HEK293 (cell line): Measurements from ENCODE around the gene SEMA4D.

ENCODE experiments used
- BCL11B ChIP-seq: fragments of 450-650 bp; formaldehyde crosslinking; IDR thresholded peaks from 2 replicates; pipeline ENCODE4 v1.5.1; 2016; ENCODE audit warnings: low read depth, missing biosample characterization, missing genetic modification characterization
- GFI1B ChIP-seq: fragments of 450-650 bp; formaldehyde crosslinking; IDR thresholded peaks from 2 replicates; pipeline ENCODE4 v1.5.1; 2016; ENCODE audit warnings: missing biosample characterization, missing genetic modification characterization
- GLIS1 ChIP-seq: fragments of 450-650 bp; formaldehyde crosslinking; IDR thresholded peaks from 2 replicates; pipeline ENCODE4 v1.5.1; 2016; ENCODE audit warnings: missing biosample characterization, missing genetic modification characterization
- HOXD13 ChIP-seq: sonication (generic); formaldehyde crosslinking; IDR thresholded peaks from 2 replicates; pipeline ENCODE4 v1.8.0; 2022; ENCODE audit warnings: missing genetic modification reagents, borderline replicate concordance
- KLF10 ChIP-seq: fragments of 450-650 bp; IDR thresholded peaks from 2 replicates; pipeline ENCODE4 v1.5.1; 2018; ENCODE audit warnings: missing biosample characterization, mild to moderate bottlenecking, missing genetic modification characterization
- MEIS1 ChIP-seq: sonication (generic); formaldehyde crosslinking; IDR thresholded peaks from 2 replicates; pipeline ENCODE4 v1.8.1; 2022; ENCODE audit warnings: missing genetic modification reagents, mild to moderate bottlenecking, borderline replicate concordance
- RBAK ChIP-seq: fragments of 450-650 bp; formaldehyde crosslinking; IDR thresholded peaks from 2 replicates; pipeline ENCODE4 v1.5.1; 2016; ENCODE audit warnings: missing biosample characterization, missing genetic modification characterization
- SALL2 ChIP-seq: fragments of 450-650 bp; formaldehyde crosslinking; IDR thresholded peaks from 2 replicates; pipeline ENCODE4 v1.5.0; 2017; ENCODE audit warnings: missing biosample characterization, mild to moderate bottlenecking, missing genetic modification characterization, borderline replicate concordance
- SCRT2 ChIP-seq: fragments of 450-650 bp; formaldehyde crosslinking; IDR thresholded peaks from 2 replicates; pipeline ENCODE4 v1.5.1; 2016; ENCODE audit warnings: missing biosample characterization, missing genetic modification characterization
- YY2 ChIP-seq: fragments of 450-650 bp; formaldehyde crosslinking; IDR thresholded peaks from 2 replicates; pipeline ENCODE4 v1.5.1; 2016; ENCODE audit warnings: missing biosample characterization, missing genetic modification characterization
- ZBTB1 ChIP-seq: fragments of 450-650 bp; formaldehyde crosslinking; IDR thresholded peaks from 2 replicates; pipeline ENCODE4 v1.5.1; 2016; ENCODE audit warnings: missing biosample characterization, missing genetic modification characterization
- ZFP37 ChIP-seq: fragments of 450-650 bp; formaldehyde crosslinking; IDR thresholded peaks from 2 replicates; pipeline ENCODE4 v1.5.1; 2016; ENCODE audit warnings: missing biosample characterization, missing genetic modification characterization
- ZFP41 ChIP-seq: fragments of 450-650 bp; formaldehyde crosslinking; IDR thresholded peaks from 2 replicates; pipeline ENCODE4 v1.5.1; 2016; ENCODE audit warnings: missing biosample characterization, missing genetic modification characterization, borderline replicate concordance
- ZNF157 ChIP-seq: fragments of 450-650 bp; formaldehyde crosslinking; IDR thresholded peaks from 2 replicates; pipeline ENCODE4 v1.5.1; 2016; ENCODE audit warnings: missing biosample characterization, missing genetic modification characterization
- ZNF214 ChIP-seq: fragments of 450-650 bp; formaldehyde crosslinking; IDR thresholded peaks from 2 replicates; pipeline ENCODE4 v1.5.1; 2017; ENCODE audit warnings: missing biosample characterization, mild to moderate bottlenecking, missing genetic modification characterization, borderline replicate concordance
- ZNF266 ChIP-seq: fragments of 450-650 bp; formaldehyde crosslinking; IDR thresholded peaks from 2 replicates; pipeline ENCODE4 v1.5.1; 2016; ENCODE audit warnings: missing biosample characterization, missing genetic modification characterization, low read depth
- ZNF37A ChIP-seq: fragments of 450-650 bp; IDR thresholded peaks from 2 replicates; pipeline ENCODE4 v1.5.1; 2018; ENCODE audit warnings: missing biosample characterization, missing genetic modification characterization
- ZNF416 ChIP-seq: fragments of 450-650 bp; formaldehyde crosslinking; IDR thresholded peaks from 2 replicates; pipeline ENCODE4 v1.5.1; 2016; ENCODE audit warnings: missing biosample characterization, missing genetic modification characterization
- ZNF473 ChIP-seq: fragments of 450-650 bp; formaldehyde crosslinking; IDR thresholded peaks from 2 replicates; pipeline ENCODE4 v1.5.1; 2017; ENCODE audit warnings: missing biosample characterization, missing genetic modification characterization
- ZNF501 ChIP-seq: fragments of 450-650 bp; formaldehyde crosslinking; IDR thresholded peaks from 2 replicates; pipeline ENCODE4 v1.5.1; 2016; ENCODE audit warnings: missing biosample characterization, missing genetic modification characterization
- ZNF548 ChIP-seq: fragments of 450-650 bp; formaldehyde crosslinking; IDR thresholded peaks from 2 replicates; pipeline ENCODE4 v1.5.1; 2016; ENCODE audit warnings: missing biosample characterization, missing genetic modification characterization
- ZNF585B ChIP-seq: fragments of 450-650 bp; formaldehyde crosslinking; IDR thresholded peaks from 2 replicates; pipeline ENCODE4 v1.5.1; 2016; ENCODE audit warnings: missing biosample characterization, missing genetic modification characterization
- ZNF658 ChIP-seq: fragments of 450-650 bp; formaldehyde crosslinking; IDR thresholded peaks from 2 replicates; pipeline ENCODE4; 2016; ENCODE audit warnings: missing biosample characterization, missing genetic modification characterization
- ZNF664 ChIP-seq: fragments of 450-650 bp; formaldehyde crosslinking; IDR thresholded peaks from 2 replicates; pipeline ENCODE4 v1.5.1; 2016; ENCODE audit warnings: missing biosample characterization, missing genetic modification characterization
- ZNF670 ChIP-seq: fragments of 450-650 bp; formaldehyde crosslinking; IDR thresholded peaks from 2 replicates; pipeline ENCODE4 v1.5.1; 2016; ENCODE audit warnings: missing biosample characterization, missing genetic modification characterization, low read depth
- ZNF707 ChIP-seq: fragments of 450-650 bp; formaldehyde crosslinking; IDR thresholded peaks from 2 replicates; pipeline ENCODE4 v1.5.1; 2016; ENCODE audit warnings: missing biosample characterization, missing genetic modification characterization
- TF ChIP-seq, protein P1 (sequence below): fragments of 450-650 bp; formaldehyde crosslinking; optimal IDR thresholded peaks from 2 replicates; pipeline ENCODE3; 2016; ENCODE audit warnings: missing biosample characterization, mild to moderate bottlenecking, missing genetic modification characterization
- TF ChIP-seq, protein P2 (sequence below): fragments of 450-650 bp; formaldehyde crosslinking; IDR thresholded peaks from 2 replicates; pipeline ENCODE4 v1.5.1; 2016; ENCODE audit warnings: missing biosample characterization, missing genetic modification characterization
- TF ChIP-seq, protein P3 (sequence below): fragments of 450-650 bp; formaldehyde crosslinking; IDR thresholded peaks from 2 replicates; pipeline ENCODE4 v1.5.1; 2016; ENCODE audit warnings: missing biosample characterization, missing genetic modification characterization
- TF ChIP-seq, protein P4 (sequence below): fragments of 450-650 bp; formaldehyde crosslinking; IDR thresholded peaks from 2 replicates; pipeline ENCODE4 v1.5.1; 2017; ENCODE audit warnings: missing biosample characterization, missing genetic modification characterization
- TF ChIP-seq, protein P5 (sequence below): fragments of 450-650 bp; formaldehyde crosslinking; IDR thresholded peaks from 2 replicates; pipeline ENCODE4; 2016; ENCODE audit warnings: missing biosample characterization, missing genetic modification characterization
- TF ChIP-seq, protein P6 (sequence below): fragments of 450-650 bp; formaldehyde crosslinking; IDR thresholded peaks from 2 replicates; pipeline ENCODE4 v1.5.1; 2016; ENCODE audit warnings: missing biosample characterization, missing genetic modification characterization

The SEMA4D gene

DNA sequence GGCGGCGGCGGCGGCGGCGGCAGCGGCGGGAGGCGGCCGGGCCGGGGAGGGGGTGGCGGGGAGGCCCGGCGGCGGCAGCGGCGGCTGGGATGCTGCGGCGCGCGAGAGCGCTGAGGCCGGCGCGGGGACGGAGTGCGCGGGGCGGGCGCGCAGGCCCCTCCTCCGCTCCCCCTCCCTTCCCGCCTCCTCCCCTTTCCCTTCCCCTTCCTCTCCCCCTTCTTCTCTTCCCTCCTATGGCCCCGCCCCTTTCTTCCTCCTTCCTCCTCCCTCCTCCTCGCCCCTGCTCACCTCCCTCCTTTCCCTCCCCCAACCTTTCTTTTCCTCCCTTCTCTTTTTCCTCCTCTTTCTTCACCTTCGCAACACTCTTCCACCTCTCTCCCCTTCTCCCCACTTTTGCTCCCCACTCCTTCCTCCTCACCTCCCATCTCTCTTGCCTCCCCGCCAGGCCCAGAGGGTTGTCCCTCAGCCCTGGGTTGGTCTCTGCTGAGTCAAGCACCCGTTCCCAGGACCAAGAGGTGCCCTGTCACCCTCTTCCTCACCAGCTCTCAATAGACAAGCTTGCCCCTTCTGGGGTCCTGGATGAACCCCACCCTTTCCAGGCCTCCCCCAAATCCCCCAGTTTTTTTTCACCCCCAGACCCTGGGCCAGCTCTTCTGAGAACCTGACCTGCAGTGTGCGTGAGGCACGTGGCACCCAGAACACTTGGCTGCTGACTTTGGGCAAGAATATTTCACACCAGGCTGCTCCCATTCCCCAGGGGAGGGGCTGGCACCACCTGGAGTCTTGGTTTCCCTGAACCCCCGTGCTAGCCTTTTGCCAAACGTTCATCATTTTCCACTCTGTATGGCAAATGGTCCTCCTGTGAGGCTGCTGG is at the start of gene SEMA4D (continued):
- TF ChIP-seq, protein P1, sequence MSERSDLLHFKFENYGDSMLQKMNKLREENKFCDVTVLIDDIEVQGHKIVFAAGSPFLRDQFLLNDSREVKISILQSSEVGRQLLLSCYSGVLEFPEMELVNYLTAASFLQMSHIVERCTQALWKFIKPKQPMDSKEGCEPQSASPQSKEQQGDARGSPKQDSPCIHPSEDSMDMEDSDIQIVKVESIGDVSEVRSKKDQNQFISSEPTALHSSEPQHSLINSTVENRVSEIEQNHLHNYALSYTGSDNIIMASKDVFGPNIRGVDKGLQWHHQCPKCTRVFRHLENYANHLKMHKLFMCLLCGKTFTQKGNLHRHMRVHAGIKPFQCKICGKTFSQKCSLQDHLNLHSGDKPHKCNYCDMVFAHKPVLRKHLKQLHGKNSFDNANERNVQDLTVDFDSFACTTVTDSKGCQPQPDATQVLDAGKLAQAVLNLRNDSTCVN (tag by site-specific recombination): peak; percentile 22
- no peak for TF ChIP-seq SALL2 (tag by site-specific recombination)
- no peak for TF ChIP-seq ZNF266 (tag by site-specific recombination)
- TF ChIP-seq RBAK (tag by site-specific recombination): no peak
- no peak for TF ChIP-seq SCRT2 (tag by site-specific recombination)
- TF ChIP-seq ZNF501: no peak
- no peak for TF ChIP-seq ZNF548 (tag by site-specific recombination)
- no peak for TF ChIP-seq GFI1B
- no peak for TF ChIP-seq ZFP37
- TF ChIP-seq ZFP41 (tag by site-specific recombination): no peak
- TF ChIP-seq MEIS1 (CRISPR knock-in tag): no peak
- no peak for TF ChIP-seq ZNF473 (tag by site-specific recombination)
- TF ChIP-seq, protein P2, sequence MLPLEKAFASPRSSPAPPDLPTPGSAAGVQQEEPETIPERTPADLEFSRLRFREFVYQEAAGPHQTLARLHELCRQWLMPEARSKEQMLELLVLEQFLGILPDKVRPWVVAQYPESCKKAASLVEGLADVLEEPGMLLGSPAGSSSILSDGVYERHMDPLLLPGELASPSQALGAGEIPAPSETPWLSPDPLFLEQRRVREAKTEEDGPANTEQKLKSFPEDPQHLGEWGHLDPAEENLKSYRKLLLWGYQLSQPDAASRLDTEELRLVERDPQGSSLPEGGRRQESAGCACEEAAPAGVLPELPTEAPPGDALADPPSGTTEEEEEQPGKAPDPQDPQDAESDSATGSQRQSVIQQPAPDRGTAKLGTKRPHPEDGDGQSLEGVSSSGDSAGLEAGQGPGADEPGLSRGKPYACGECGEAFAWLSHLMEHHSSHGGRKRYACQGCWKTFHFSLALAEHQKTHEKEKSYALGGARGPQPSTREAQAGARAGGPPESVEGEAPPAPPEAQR: no peak
- TF ChIP-seq, protein P3, sequence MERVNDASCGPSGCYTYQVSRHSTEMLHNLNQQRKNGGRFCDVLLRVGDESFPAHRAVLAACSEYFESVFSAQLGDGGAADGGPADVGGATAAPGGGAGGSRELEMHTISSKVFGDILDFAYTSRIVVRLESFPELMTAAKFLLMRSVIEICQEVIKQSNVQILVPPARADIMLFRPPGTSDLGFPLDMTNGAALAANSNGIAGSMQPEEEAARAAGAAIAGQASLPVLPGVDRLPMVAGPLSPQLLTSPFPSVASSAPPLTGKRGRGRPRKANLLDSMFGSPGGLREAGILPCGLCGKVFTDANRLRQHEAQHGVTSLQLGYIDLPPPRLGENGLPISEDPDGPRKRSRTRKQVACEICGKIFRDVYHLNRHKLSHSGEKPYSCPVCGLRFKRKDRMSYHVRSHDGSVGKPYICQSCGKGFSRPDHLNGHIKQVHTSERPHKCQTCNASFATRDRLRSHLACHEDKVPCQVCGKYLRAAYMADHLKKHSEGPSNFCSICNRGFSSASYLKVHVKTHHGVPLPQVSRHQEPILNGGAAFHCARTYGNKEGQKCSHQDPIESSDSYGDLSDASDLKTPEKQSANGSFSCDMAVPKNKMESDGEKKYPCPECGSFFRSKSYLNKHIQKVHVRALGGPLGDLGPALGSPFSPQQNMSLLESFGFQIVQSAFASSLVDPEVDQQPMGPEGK (tag by site-specific recombination): peak; percentile 80
- no peak for TF ChIP-seq KLF10 (tag by site-specific recombination)
- TF ChIP-seq GLIS1: no peak
- TF ChIP-seq ZNF658 (tag by site-specific recombination): no peak
- TF ChIP-seq, protein P4, sequence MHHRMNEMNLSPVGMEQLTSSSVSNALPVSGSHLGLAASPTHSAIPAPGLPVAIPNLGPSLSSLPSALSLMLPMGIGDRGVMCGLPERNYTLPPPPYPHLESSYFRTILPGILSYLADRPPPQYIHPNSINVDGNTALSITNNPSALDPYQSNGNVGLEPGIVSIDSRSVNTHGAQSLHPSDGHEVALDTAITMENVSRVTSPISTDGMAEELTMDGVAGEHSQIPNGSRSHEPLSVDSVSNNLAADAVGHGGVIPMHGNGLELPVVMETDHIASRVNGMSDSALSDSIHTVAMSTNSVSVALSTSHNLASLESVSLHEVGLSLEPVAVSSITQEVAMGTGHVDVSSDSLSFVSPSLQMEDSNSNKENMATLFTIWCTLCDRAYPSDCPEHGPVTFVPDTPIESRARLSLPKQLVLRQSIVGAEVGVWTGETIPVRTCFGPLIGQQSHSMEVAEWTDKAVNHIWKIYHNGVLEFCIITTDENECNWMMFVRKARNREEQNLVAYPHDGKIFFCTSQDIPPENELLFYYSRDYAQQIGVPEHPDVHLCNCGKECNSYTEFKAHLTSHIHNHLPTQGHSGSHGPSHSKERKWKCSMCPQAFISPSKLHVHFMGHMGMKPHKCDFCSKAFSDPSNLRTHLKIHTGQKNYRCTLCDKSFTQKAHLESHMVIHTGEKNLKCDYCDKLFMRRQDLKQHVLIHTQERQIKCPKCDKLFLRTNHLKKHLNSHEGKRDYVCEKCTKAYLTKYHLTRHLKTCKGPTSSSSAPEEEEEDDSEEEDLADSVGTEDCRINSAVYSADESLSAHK (tag by site-specific recombination): no peak
- no peak for TF ChIP-seq ZNF157 (tag by site-specific recombination)
- TF ChIP-seq ZNF585B (tag by site-specific recombination): no peak
- TF ChIP-seq ZNF707: no peak
- TF ChIP-seq ZNF664 (tag by site-specific recombination): no peak
- no peak for TF ChIP-seq ZNF670 (tag by site-specific recombination)
- no peak for TF ChIP-seq ZNF37A (tag by site-specific recombination)
- no peak for TF ChIP-seq ZBTB1 (tag by site-specific recombination)
- no peak for TF ChIP-seq BCL11B (tag by site-specific recombination)
- TF ChIP-seq YY2 (tag by site-specific recombination): no peak
- TF ChIP-seq, protein P5, sequence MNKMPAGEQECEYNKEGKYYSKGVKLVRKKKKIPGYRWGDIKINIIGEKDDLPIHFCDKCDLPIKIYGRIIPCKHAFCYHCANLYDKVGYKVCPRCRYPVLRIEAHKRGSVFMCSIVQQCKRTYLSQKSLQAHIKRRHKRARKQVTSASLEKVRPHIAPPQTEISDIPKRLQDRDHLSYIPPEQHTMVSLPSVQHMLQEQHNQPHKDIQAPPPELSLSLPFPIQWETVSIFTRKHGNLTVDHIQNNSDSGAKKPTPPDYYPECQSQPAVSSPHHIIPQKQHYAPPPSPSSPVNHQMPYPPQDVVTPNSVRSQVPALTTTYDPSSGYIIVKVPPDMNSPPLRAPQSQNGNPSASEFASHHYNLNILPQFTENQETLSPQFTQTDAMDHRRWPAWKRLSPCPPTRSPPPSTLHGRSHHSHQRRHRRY (tag by site-specific recombination): no peak
- TF ChIP-seq HOXD13 (CRISPR knock-in tag): no peak
- TF ChIP-seq ZNF416 (tag by site-specific recombination): no peak
- TF ChIP-seq, protein P6, sequence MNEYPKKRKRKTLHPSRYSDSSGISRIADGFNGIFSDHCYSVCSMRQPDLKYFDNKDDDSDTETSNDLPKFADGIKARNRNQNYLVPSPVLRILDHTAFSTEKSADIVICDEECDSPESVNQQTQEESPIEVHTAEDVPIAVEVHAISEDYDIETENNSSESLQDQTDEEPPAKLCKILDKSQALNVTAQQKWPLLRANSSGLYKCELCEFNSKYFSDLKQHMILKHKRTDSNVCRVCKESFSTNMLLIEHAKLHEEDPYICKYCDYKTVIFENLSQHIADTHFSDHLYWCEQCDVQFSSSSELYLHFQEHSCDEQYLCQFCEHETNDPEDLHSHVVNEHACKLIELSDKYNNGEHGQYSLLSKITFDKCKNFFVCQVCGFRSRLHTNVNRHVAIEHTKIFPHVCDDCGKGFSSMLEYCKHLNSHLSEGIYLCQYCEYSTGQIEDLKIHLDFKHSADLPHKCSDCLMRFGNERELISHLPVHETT: no peak
- TF ChIP-seq ZNF214: no peak
